Type B pancreatic cell (in vitro differentiated cells): ENCODE measurements around the gene OR2T10. TPM values are rescaled to one million over a fixed set of nuclear protein-coding genes. Genes with fewer than 3 reads are reported as not detected.

ENCODE experiments used
- DNase-seq: peaks from one replicate; pipeline ENCODE4 v3.0.0; 2021; ENCODE audit warnings: mixed read lengths; ENCODE audit not compliant: unreplicated experiment; ENCODE audit errors: extremely low spot score
- H3K27ac Mint-ChIP-seq: 2 replicates; pipeline ENCODE4 v1.8.0; 2021; ENCODE audit warnings: mild to moderate bottlenecking, mixed read lengths
- H3K27me3 Mint-ChIP-seq: 2 replicates; pipeline ENCODE4 v1.8.0; 2021; ENCODE audit warnings: mixed read lengths
- H3K36me3 Mint-ChIP-seq: 2 replicates; pipeline ENCODE4 v1.8.0; 2021; ENCODE audit warnings: mixed read lengths
- H3K4me1 Mint-ChIP-seq: one replicate; pipeline ENCODE4 v1.8.0; 2021; ENCODE audit warnings: mixed read lengths; ENCODE audit not compliant: unreplicated experiment
- H3K4me3 Mint-ChIP-seq: 2 replicates; pipeline ENCODE4 v1.8.0; 2021; ENCODE audit warnings: mild to moderate bottlenecking, mixed read lengths
- H3K9me3 Mint-ChIP-seq: 2 replicates; pipeline ENCODE4 v1.8.0; 2021; ENCODE audit warnings: mixed read lengths
- CTCF ChIP-seq: fragments of 200-600 bp; sonication (generic); conservative IDR thresholded peaks from 2 replicates; pipeline ENCODE4 v1.5.0; 2021; ENCODE audit warnings: antibody characterized with exemption, mild to moderate bottlenecking
- total RNA-seq: library from RNA; stranded (reverse); gene quantifications from 2 replicates; pipeline ENCODE4 v1.2.1, GENCODE V29; 2021; ENCODE audit warnings: low replicate concordance

The OR2T10 gene
- total RNA-seq, 1 donor from 2014 or later: not detected

- no peak for TF ChIP-seq CTCF
- DNase-seq: no peak
- no peaks in the 10 kb centered on the region for H3K27me3 Mint-ChIP-seq
- H3K36me3 Mint-ChIP-seq: no peaks in the 10 kb centered on the region
- H3K4me1 Mint-ChIP-seq: no peaks in the 10 kb centered on the region
- no peak overlapping the region for H3K4me3 Mint-ChIP-seq
- H3K9me3 Mint-ChIP-seq: peaks cover 4% of the 10 kb centered on the region
- no peak overlapping the region for H3K27ac Mint-ChIP-seq
Measured at GRCh38 chr1:248630551-248630950, 33.1 kb upstream of the OR2T10 start.

GRCh38 chr1:248627971-248628844 lies 30.7 kb upstream of the OR2T10 start:
- Mint-ChIP-seq H3K36me3 (no peaks in the 10 kb centered on the region), H3K9me3 (peaks cover 4% of the 10 kb centered on the region), H3K27ac (no peak overlapping the region), H3K4me1 (no peaks in the 10 kb centered on the region), H3K27me3 (no peaks in the 10 kb centered on the region), H3K4me3 (no peak overlapping the region)
- no peak for TF ChIP-seq CTCF
- DNase-seq: no peak

- DNase-seq: no peak
- no peak for TF ChIP-seq CTCF
- Mint-ChIP-seq H3K9me3 (peaks cover 4% of the 10 kb centered on the region), H3K36me3 (no peaks in the 10 kb centered on the region), H3K27ac (no peak overlapping the region), H3K4me3 (no peak overlapping the region), H3K4me1 (no peaks in the 10 kb centered on the region), H3K27me3 (no peaks in the 10 kb centered on the region)
Measured at GRCh38 chr1:248625971-248626370, 28.5 kb upstream of the OR2T10 start.

GRCh38 chr1:248625166-248625565 lies 27.7 kb upstream of the OR2T10 start:
- DNase-seq: no peak
- TF ChIP-seq CTCF: no peak
- H3K27ac Mint-ChIP-seq: no peak overlapping the region
- no peaks in the 10 kb centered on the region for H3K9me3 Mint-ChIP-seq
- H3K27me3 Mint-ChIP-seq: no peaks in the 10 kb centered on the region
- H3K4me3 Mint-ChIP-seq: no peak overlapping the region
- H3K4me1 Mint-ChIP-seq: no peaks in the 10 kb centered on the region
- H3K36me3 Mint-ChIP-seq: no peaks in the 10 kb centered on the region

- Mint-ChIP-seq H3K36me3 (no peaks in the 10 kb centered on the region), H3K27ac (no peak overlapping the region), H3K9me3 (no peaks in the 10 kb centered on the region), H3K4me3 (no peak overlapping the region), H3K27me3 (no peaks in the 10 kb centered on the region), H3K4me1 (no peaks in the 10 kb centered on the region)
- TF ChIP-seq CTCF: peak; percentile 59
- DNase-seq: no peak
Measured at GRCh38 chr1:248622570-248623001, 25.1 kb upstream of the OR2T10 start.
